DND-41 (cell line): Measurements from ENCODE around the gene CCR4.

Source experiments
- ATAC-seq: fragments of 200-7000 bp; cut with Tn5 transposase; 3 replicates; pipeline ENCODE4 v1.9.1; 2021; ENCODE audit warnings: low read depth; ENCODE audit not compliant: insufficient read depth
- DNase-seq: peaks from one replicate; pipeline ENCODE4 v3.0.0-alpha.2; 2020
- H2AFZ ChIP-seq: 2 replicates; pipeline ENCODE4 v1.6.0; 2012; ENCODE audit warnings: low read depth, low read length
- H3K27ac ChIP-seq: 2 replicates; pipeline ENCODE4 v1.5.1; 2012; ENCODE audit warnings: low read length, inconsistent platforms
- H3K27me3 ChIP-seq: fragments of 200-600 bp; sonication (generic); 2 replicates; pipeline ENCODE4 v1.6.0; 2012; ENCODE audit warnings: low read length, mild to moderate bottlenecking, inconsistent platforms; ENCODE audit not compliant: insufficient read depth, poor library complexity
- H3K36me3 ChIP-seq: 2 replicates; pipeline ENCODE4 v1.5.1; 2012; ENCODE audit warnings: low read length, inconsistent platforms; ENCODE audit not compliant: insufficient read depth
- H3K4me1 ChIP-seq: 2 replicates; pipeline ENCODE4 v1.5.1; 2012; ENCODE audit warnings: mild to moderate bottlenecking, low read length; ENCODE audit not compliant: insufficient read depth
- H3K4me2 ChIP-seq: 2 replicates; pipeline ENCODE4 v1.6.0; 2012; ENCODE audit warnings: mild to moderate bottlenecking, moderate library complexity, low read length, inconsistent platforms; ENCODE audit not compliant: insufficient read depth
- H3K4me3 ChIP-seq, 2 experiments: fragments of 200-600 bp in 1 of 2; shearing (Covaris generic) in 1 of 2; 2 replicates each; pipeline ENCODE4 v1.5.1; 2012 to 2016; ENCODE audit warnings: inconsistent platforms in 2 of 2, low read length in 2 of 2, mild to moderate bottlenecking in 2 of 2, low read depth in 1 of 2, moderate library complexity in 1 of 2
- H3K79me2 ChIP-seq: 2 replicates; pipeline ENCODE4 v1.6.0; 2012; ENCODE audit warnings: low read length, inconsistent platforms; ENCODE audit not compliant: insufficient read depth
- H3K9ac ChIP-seq: 2 replicates; pipeline ENCODE4 v1.6.0; 2012; ENCODE audit warnings: low read depth, mild to moderate bottlenecking, inconsistent platforms, low read length, moderate library complexity
- H3K9me3 ChIP-seq: 2 replicates; pipeline ENCODE4 v1.5.1; 2012; ENCODE audit warnings: low read length, moderate library complexity, mild to moderate bottlenecking, inconsistent platforms; ENCODE audit not compliant: insufficient read depth, severe bottlenecking
- H4K20me1 ChIP-seq: 2 replicates; pipeline ENCODE4 v1.6.0; 2012; ENCODE audit warnings: low read length; ENCODE audit not compliant: insufficient read depth
- CTCF ChIP-seq: IDR thresholded peaks from 2 replicates; pipeline ENCODE4 v1.5.1; 2012; ENCODE audit warnings: borderline replicate concordance, low read length, moderate library complexity, mild to moderate bottlenecking; ENCODE audit not compliant: poor library complexity, severe bottlenecking; ENCODE audit errors: extremely low read depth
- EZH2 ChIP-seq: IDR thresholded peaks from 3 replicates; pipeline ENCODE4 v1.6.1; 2012; ENCODE audit warnings: borderline replicate concordance, low read depth, mild to moderate bottlenecking, moderate library complexity, low read length, inconsistent platforms; ENCODE audit not compliant: severe bottlenecking

Gene CCR4

GRCh38 chr3:32998631-32999451 is 47.4 kb downstream of the CCR4 start:
- ATAC-seq (no peak), DNase-seq (no peak)
- Histone ChIP-seq H3K36me3 (peaks cover 16% of the 10 kb centered on the region; the same call in 1 of the 2 replicates), H3K9ac (no peak overlapping the region), H3K27me3 (no peaks in the 10 kb centered on the region), H2AFZ (no peak overlapping the region), H3K27ac (no peak overlapping the region), H3K79me2 (no peaks in the 10 kb centered on the region), H3K4me2 (no peak overlapping the region), H3K4me3 (no peak overlapping the region), H4K20me1 (no peaks in the 10 kb centered on the region; the same call in 1 of the 2 replicates), H3K9me3 (no peaks in the 10 kb centered on the region), H3K4me1 (no peaks in the 10 kb centered on the region)
- no peak for TF ChIP-seq CTCF
- no peak for TF ChIP-seq EZH2

GRCh38 chr3:33000691-33001385 is 49.4 kb downstream of the CCR4 start:
- TF ChIP-seq CTCF (no peak), EZH2 (no peak)
- Histone ChIP-seq H3K4me2 (no peak overlapping the region), H3K36me3 (peaks cover 15% of the 10 kb centered on the region; the same call in 1 of the 2 replicates)

GRCh38 chr3:33001889-33002288 is 50.4 kb downstream of the CCR4 start:
- no peaks in the 10 kb centered on the region; the same call in 1 of the 2 replicates for H4K20me1 ChIP-seq
- DNase-seq (no peak), ATAC-seq (no peak)
- H3K4me1 ChIP-seq, result no peaks in the 10 kb centered on the region
- no peak overlapping the region for H2AFZ ChIP-seq
- no peak overlapping the region for H3K9ac ChIP-seq
- no peaks in the 10 kb centered on the region for H3K79me2 ChIP-seq
- H3K4me2 ChIP-seq, result no peak overlapping the region
- TF ChIP-seq CTCF (no peak), EZH2 (no peak)
- H3K4me3 ChIP-seq, result no peak overlapping the region
- no peaks in the 10 kb centered on the region for H3K27me3 ChIP-seq
- H3K36me3 ChIP-seq, result peaks cover 8% of the 10 kb centered on the region; the same call in 1 of the 2 replicates
- no peaks in the 10 kb centered on the region for H3K9me3 ChIP-seq
- no peak overlapping the region for H3K27ac ChIP-seq

More at GRCh38 chr3:33000691-33001385, 49.4 kb downstream of the CCR4 start:
- Histone ChIP-seq H3K9me3 (no peaks in the 10 kb centered on the region), H3K27ac (no peak overlapping the region), H3K9ac (no peak overlapping the region), H3K4me3 (no peak overlapping the region), H3K79me2 (no peaks in the 10 kb centered on the region), H2AFZ (no peak overlapping the region), H4K20me1 (no peaks in the 10 kb centered on the region; the same call in 1 of the 2 replicates), H3K27me3 (no peaks in the 10 kb centered on the region), H3K4me1 (no peaks in the 10 kb centered on the region)
- ATAC-seq (no peak), DNase-seq (no peak)
